H9 (cell line): ENCODE data around the gene TRPM3. TPM values are rescaled to one million over a fixed set of nuclear protein-coding genes. Genes with fewer than 3 reads are reported as not detected.

Experiments used
- DNase-seq: peaks from one replicate; pipeline ENCODE4 v3.0.0-alpha.2; 2017
- H2AFZ ChIP-seq: one replicate; pipeline ENCODE4 v1.6.1; 2013; ENCODE audit warnings: mild to moderate bottlenecking, low read length, control low read depth, moderate library complexity
- H2AK5ac ChIP-seq: 2 replicates; pipeline ENCODE4 v1.6.1; 2013; ENCODE audit warnings: low read length, control low read depth, mixed read lengths; ENCODE audit not compliant: insufficient read length
- H2BK120ac ChIP-seq: one replicate; pipeline ENCODE4 v1.6.1; 2013; ENCODE audit warnings: low read depth, mild to moderate bottlenecking, low read length, control low read depth, inconsistent platforms; ENCODE audit not compliant: poor library complexity, severe bottlenecking
- H2BK12ac ChIP-seq: 2 replicates; pipeline ENCODE4 v1.6.1; 2013; ENCODE audit warnings: low read length, control low read depth, mixed read lengths, low read depth; ENCODE audit not compliant: insufficient read length
- H2BK15ac ChIP-seq: 2 replicates; pipeline ENCODE4 v1.6.1; 2013; ENCODE audit warnings: low read depth, low read length, control low read depth
- H2BK20ac ChIP-seq: one replicate; pipeline ENCODE4 v1.6.1; 2013; ENCODE audit warnings: low read depth, mild to moderate bottlenecking, low read length, control low read depth, inconsistent platforms; ENCODE audit not compliant: poor library complexity, severe bottlenecking
- H2BK5ac ChIP-seq: 2 replicates; pipeline ENCODE4 v1.6.1; 2013; ENCODE audit warnings: low read length, control low read depth, mixed read lengths; ENCODE audit not compliant: insufficient read length
- H3K14ac ChIP-seq: 2 replicates; pipeline ENCODE4 v1.6.1; 2013; ENCODE audit warnings: low read length, control low read depth; ENCODE audit not compliant: insufficient read depth
- H3K18ac ChIP-seq: 2 replicates; pipeline ENCODE4 v1.6.1; 2013; ENCODE audit warnings: low read depth, mild to moderate bottlenecking, mixed read lengths, low read length, control low read depth; ENCODE audit not compliant: insufficient read length
- H3K23ac ChIP-seq: 2 replicates; pipeline ENCODE4 v1.6.1; 2013; ENCODE audit warnings: low read length, control low read depth, mixed read lengths, low read depth; ENCODE audit not compliant: insufficient read length
- H3K23me2 ChIP-seq: 2 replicates; pipeline ENCODE4 v1.6.1; 2013; ENCODE audit warnings: low read depth, mild to moderate bottlenecking, mixed read lengths, low read length, control low read depth; ENCODE audit not compliant: insufficient read length, poor library complexity, severe bottlenecking
- H3K27ac ChIP-seq: 2 replicates; pipeline ENCODE4 v1.5.1; 2013; ENCODE audit warnings: low read length, control low read depth, mixed read lengths, low read depth; ENCODE audit not compliant: insufficient read length
- H3K27me3 ChIP-seq: 2 replicates; pipeline ENCODE4 v1.6.1; 2013; ENCODE audit warnings: low read length, control low read depth, inconsistent platforms; ENCODE audit not compliant: insufficient read depth
- H3K4ac ChIP-seq: 2 replicates; pipeline ENCODE4 v1.6.1; 2013; ENCODE audit warnings: low read depth, mild to moderate bottlenecking, control low read depth, inconsistent platforms, low read length, moderate library complexity
- H3K4me1 ChIP-seq: 2 replicates; pipeline ENCODE4 v1.6.1; 2013; ENCODE audit warnings: low read length, control low read depth, inconsistent platforms; ENCODE audit not compliant: insufficient read depth
- H3K4me2 ChIP-seq: 2 replicates; pipeline ENCODE4 v1.6.1; 2013; ENCODE audit warnings: low read length, control low read depth, mixed read lengths; ENCODE audit not compliant: insufficient read length, insufficient read depth
- H3K56ac ChIP-seq: 2 replicates; pipeline ENCODE4 v1.6.1; 2013; ENCODE audit warnings: low read depth, mild to moderate bottlenecking, mixed read lengths, low read length, control low read depth; ENCODE audit not compliant: insufficient read length
- H3K79me1 ChIP-seq: 2 replicates; pipeline ENCODE4 v1.6.1; 2013; ENCODE audit warnings: low read depth, mild to moderate bottlenecking, moderate library complexity, low read length, control low read depth, inconsistent platforms; ENCODE audit not compliant: insufficient read depth, poor library complexity, severe bottlenecking
- H3K79me2 ChIP-seq: 2 replicates; pipeline ENCODE4 v1.6.1; 2013; ENCODE audit warnings: low read length, control low read depth, inconsistent platforms; ENCODE audit not compliant: insufficient read depth
- H3K9ac ChIP-seq: 2 replicates; pipeline ENCODE4 v1.6.1; 2013; ENCODE audit warnings: low read length, control low read depth, mixed read lengths; ENCODE audit not compliant: insufficient read length; ENCODE audit errors: extremely low read depth
- H3K9me3 ChIP-seq: one replicate; pipeline ENCODE4 v1.6.1; 2013; ENCODE audit warnings: low read depth, low read length, inconsistent platforms; ENCODE audit not compliant: control insufficient read depth
- H3T11ph ChIP-seq: one replicate; pipeline ENCODE4 v1.6.1; 2013; ENCODE audit warnings: mild to moderate bottlenecking, low read length, control low read depth, inconsistent platforms
- H4K20me1 ChIP-seq: one replicate; pipeline ENCODE4 v1.6.1; 2013; ENCODE audit not compliant: control insufficient read depth, insufficient read length, insufficient read depth
- H4K5ac ChIP-seq: 2 replicates; pipeline ENCODE4 v1.6.1; 2013; ENCODE audit warnings: low read depth, mild to moderate bottlenecking, mixed read lengths, low read length, control low read depth; ENCODE audit not compliant: insufficient read length
- H4K8ac ChIP-seq: replicated peaks from 2 replicates; pipeline ENCODE4 v1.6.1; 2013; ENCODE audit warnings: low read length, control low read depth, mixed read lengths, low read depth; ENCODE audit not compliant: insufficient read length
- H4K91ac ChIP-seq: 2 replicates; pipeline ENCODE4 v1.6.1; 2013; ENCODE audit warnings: low read depth, mild to moderate bottlenecking, moderate library complexity, mixed read lengths, low read length, control low read depth; ENCODE audit not compliant: insufficient read length
- H3K27ac Mint-ChIP-seq, 3 experiments: 2 replicates in 2 of 3; 3 replicates in 1 of 3; pipeline ENCODE4 v1.8.0; 2020 to 2021; ENCODE audit warnings: mixed read lengths in 3 of 3, mild to moderate bottlenecking in 1 of 3, moderate library complexity in 1 of 3
- H3K27me3 Mint-ChIP-seq: 2 replicates; pipeline ENCODE4 v1.8.0; 2021; ENCODE audit warnings: low read depth, mild to moderate bottlenecking, moderate library complexity, mixed read lengths
- H3K36me3 Mint-ChIP-seq, 3 experiments: 2 replicates in 2 of 3; 3 replicates in 1 of 3; pipeline ENCODE4 v1.8.0; 2020 to 2021; ENCODE audit warnings: low read depth in 3 of 3, mixed read lengths in 3 of 3; ENCODE audit not compliant: insufficient read depth in 1 of 3
- H3K4me1 Mint-ChIP-seq, 2 experiments: 2 replicates each; pipeline ENCODE4 v1.8.0; 2020; ENCODE audit warnings: mixed read lengths in 2 of 2
- H3K4me3 Mint-ChIP-seq, 2 experiments: 2 replicates in 1 of 2; 3 replicates in 1 of 2; pipeline ENCODE4 v1.8.0; 2020 to 2021; ENCODE audit warnings: mild to moderate bottlenecking in 2 of 2, mixed read lengths in 2 of 2, moderate library complexity in 1 of 2
- H3K9me3 Mint-ChIP-seq, 2 experiments: 2 replicates in 1 of 2; 3 replicates in 1 of 2; pipeline ENCODE4 v1.8.0; 2020; ENCODE audit warnings: mild to moderate bottlenecking in 2 of 2, mixed read lengths in 2 of 2, moderate library complexity in 1 of 2
- WGBS: extraction: QIAGEN DNeasy Blood & Tissue Kit; methylation state at CpG from one replicate; pipeline ENCODE4 v1.1.7; 2013; ENCODE audit warnings: missing lambda C conversion rate, low lambda C conversion rate, mixed read lengths; ENCODE audit not compliant: insufficient read length; ENCODE audit errors: extremely low coverage; 5-methylcytosine and 5-hydroxymethylcytosine counted together
- total RNA-seq: library from RNA; stranded (reverse); gene quantifications from 2 replicates; pipeline ENCODE4 v1.2.1, GENCODE V29; 2021
- TF ChIP-seq, protein P1 (sequence below): fragments of 200-600 bp; sonication (generic); conservative IDR thresholded peaks from 3 replicates; pipeline ENCODE4 v1.8.0; 2021; ENCODE audit warnings: antibody characterized with exemption, mild to moderate bottlenecking

Gene TRPM3
- total RNA-seq, 1 experiment from 2014 or later: 10.3 TPM

DNA sequence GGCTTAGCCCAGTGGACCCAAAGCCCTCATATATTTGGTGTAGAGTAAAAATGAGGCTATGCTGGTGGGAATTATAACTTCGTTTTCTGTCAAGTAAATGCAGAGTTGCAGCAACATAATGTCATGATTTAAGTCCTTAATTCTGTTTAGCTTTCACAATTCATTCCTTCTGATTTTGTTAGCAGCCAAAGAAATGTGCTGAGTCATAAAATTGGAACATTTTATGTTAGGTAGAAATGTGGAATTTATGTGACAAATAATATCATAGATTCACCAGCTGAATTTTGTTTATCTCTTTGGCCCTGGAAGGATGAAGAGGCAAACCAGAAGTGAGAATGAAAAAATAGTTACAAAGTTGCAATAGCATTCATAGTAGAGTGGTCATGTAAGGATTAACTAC is 247.0 kb downstream of the TRPM3 start:
- Mint-ChIP-seq H3K27me3 (no peaks in the 10 kb centered on the region), H3K27ac (no peak overlapping the region), H3K9me3 (peaks cover 0 to 2% of the 10 kb centered on the region in 2 experiments; a peak in 1 of 5 replicates), H3K4me1 (0 out of 4 replicates have a peak, but pooled peaks cover 0 to 4% of the 10 kb centered on the region in 2 experiments), H3K36me3 (peaks cover 0 to 4% (median 0%) of the 10 kb centered on the region in 3 experiments; a peak in 2 of 7 replicates), H3K4me3 (no peak overlapping the region)
- no peak overlapping the region for H2AK5ac ChIP-seq
- no peak overlapping the region for H4K91ac ChIP-seq
- no peak overlapping the region for H3K14ac ChIP-seq
- no peak overlapping the region for H3K4ac ChIP-seq
- no peak overlapping the region for H2BK20ac ChIP-seq
- WGBS: no CpG with 5 or more reads among the region's 1 CpG
- H4K8ac ChIP-seq: no peak overlapping the region
- no peak overlapping the region for H2AFZ ChIP-seq
- H3K23me2 ChIP-seq: no peaks in the 10 kb centered on the region
- H3K79me2 ChIP-seq: no peaks in the 10 kb centered on the region
- TF ChIP-seq, protein P1, sequence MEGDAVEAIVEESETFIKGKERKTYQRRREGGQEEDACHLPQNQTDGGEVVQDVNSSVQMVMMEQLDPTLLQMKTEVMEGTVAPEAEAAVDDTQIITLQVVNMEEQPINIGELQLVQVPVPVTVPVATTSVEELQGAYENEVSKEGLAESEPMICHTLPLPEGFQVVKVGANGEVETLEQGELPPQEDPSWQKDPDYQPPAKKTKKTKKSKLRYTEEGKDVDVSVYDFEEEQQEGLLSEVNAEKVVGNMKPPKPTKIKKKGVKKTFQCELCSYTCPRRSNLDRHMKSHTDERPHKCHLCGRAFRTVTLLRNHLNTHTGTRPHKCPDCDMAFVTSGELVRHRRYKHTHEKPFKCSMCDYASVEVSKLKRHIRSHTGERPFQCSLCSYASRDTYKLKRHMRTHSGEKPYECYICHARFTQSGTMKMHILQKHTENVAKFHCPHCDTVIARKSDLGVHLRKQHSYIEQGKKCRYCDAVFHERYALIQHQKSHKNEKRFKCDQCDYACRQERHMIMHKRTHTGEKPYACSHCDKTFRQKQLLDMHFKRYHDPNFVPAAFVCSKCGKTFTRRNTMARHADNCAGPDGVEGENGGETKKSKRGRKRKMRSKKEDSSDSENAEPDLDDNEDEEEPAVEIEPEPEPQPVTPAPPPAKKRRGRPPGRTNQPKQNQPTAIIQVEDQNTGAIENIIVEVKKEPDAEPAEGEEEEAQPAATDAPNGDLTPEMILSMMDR: no peak
- no peak overlapping the region for H3K27ac ChIP-seq
- H3K23ac ChIP-seq: no peak overlapping the region
- H3K9me3 ChIP-seq: no peaks in the 10 kb centered on the region
- H2BK5ac ChIP-seq: no peak overlapping the region
- H3K4me2 ChIP-seq: no peak overlapping the region
- no peak overlapping the region for H2BK12ac ChIP-seq
- H3T11ph ChIP-seq: no peak overlapping the region
- H2BK120ac ChIP-seq: no peak overlapping the region
- H3K79me1 ChIP-seq: no peaks in the 10 kb centered on the region
- H3K27me3 ChIP-seq: no peaks in the 10 kb centered on the region
- DNase-seq: no peak
- H4K5ac ChIP-seq: no peak overlapping the region
- H3K18ac ChIP-seq: no peak overlapping the region
- no peaks in the 10 kb centered on the region for H4K20me1 ChIP-seq
- no peak overlapping the region for H3K56ac ChIP-seq
- H3K9ac ChIP-seq: no peak overlapping the region
- no peaks in the 10 kb centered on the region for H3K4me1 ChIP-seq
- H2BK15ac ChIP-seq: no peak overlapping the region
